ENCODE data around the gene OR2T10. TPM values are rescaled to one million over a fixed set of nuclear protein-coding genes. Genes with fewer than 3 reads are reported as not detected.
A peak's percentile ranks its signal among the peaks of the same experiment; 100 is the strongest.
"Not testable (repeated sequence)": the region's sequence is repeated elsewhere in the genome, so short reads cannot be mapped to it uniquely, and the experiment has no call there.

OR2T10 gene
- not detected for total RNA-seq

GRCh38 chr1:248597589-248597988, at the start of gene OR2T10:
Gene OR2T10, minus strand, starts transcription at chr1:248597700. Its CDS starts 3,932 bp downstream, at chr1:248593768.
- no peak for ATAC-seq
- intact Hi-C loops (cut with DNase I), result no loop called here

DNA sequence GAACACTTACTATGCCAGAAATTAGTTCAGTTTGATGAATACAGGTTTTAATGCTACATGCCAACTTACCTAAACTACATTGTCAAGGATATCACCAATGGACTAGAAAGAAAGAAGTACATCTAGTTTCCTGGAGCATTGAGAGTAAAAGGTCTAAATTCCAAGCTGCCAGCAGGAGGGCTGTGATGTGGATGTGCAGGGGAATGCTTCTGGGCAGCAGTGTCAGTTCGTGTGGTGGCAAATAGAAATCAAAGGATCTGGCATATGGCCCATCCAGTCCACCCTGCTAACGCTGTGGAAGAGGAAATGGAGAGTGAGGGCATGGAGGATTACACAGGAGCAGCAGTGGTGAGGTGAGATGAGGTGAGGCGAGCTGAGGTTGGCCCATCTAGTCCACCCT, 47.7 kb upstream of the OR2T10 start, which contains the start of gene OR2T35:
OR2T35 (minus strand) TSS at position 101 of the 400 bp plus-strand sequence. CDS start 6,020 bp downstream, outside the sequence.
- ATAC-seq; intact Hi-C loops (cut with DNase I); DNase-seq (ENCODE audit: low spot score): not testable (repeated sequence)

More at GRCh38 chr1:248597589-248597988, at the start of gene OR2T10:
- no peak for DNase-seq (ENCODE audit: low spot score)

DNA sequence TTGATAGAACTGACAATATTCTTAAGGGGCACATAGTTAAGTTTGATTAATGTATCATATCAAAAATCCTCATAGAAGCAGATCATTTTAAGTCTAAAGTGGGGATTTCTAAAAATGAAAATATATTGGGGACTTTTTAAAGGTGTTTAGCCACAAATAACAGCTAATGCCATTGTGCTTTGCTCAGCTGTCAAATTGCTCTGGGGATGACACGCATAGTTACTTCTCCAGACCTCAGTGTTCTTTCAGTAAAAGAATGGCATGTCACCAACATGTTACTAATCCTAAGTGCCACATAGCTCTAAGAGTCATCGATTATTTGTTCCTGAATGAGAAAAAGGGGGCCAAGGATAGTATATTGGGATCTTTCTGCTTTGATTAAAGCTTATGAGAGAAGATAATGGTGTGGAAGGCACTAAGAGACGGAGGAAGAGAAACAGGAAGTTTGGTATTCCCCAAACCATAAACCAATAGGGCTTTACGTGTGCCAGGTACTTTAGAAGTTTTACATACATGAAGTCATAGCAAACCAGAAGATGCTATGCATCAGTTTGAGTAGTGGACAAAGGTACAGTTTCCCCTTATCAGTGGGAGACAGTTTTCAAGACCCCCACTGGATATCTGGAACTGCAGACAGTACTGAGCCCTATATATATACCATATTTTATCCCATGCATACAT, 45.6 kb upstream of the OR2T10 start:
- ATAC-seq; intact Hi-C loops (cut with DNase I); DNase-seq (ENCODE audit: low spot score): not testable (repeated sequence)

- DNase-seq (ENCODE audit: low spot score); intact Hi-C loops (cut with DNase I); ATAC-seq: not testable (repeated sequence)
Measured at GRCh38 chr1:248641583-248641982, 44.1 kb upstream of the OR2T10 start.

DNA sequence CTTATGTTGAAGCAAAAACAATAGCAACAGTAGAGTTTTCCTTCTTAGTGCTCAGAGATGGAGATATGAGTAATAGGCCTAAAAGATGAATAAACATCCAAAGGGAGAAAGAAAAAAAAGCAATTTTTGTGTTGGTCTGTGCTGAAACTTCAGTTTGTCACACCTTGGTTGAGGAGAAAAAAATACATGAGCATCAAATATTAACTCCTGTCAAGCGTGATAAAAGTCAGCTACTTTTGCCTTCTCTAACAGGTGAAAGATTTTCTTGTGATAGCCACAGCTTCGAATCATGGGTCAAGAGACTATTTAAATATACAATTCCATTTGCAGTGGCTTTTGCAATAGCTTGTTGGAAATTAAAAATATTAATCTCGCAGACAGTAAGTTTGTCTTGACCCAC, 43.4 kb upstream of the OR2T10 start:
- intact Hi-C loops (cut with DNase I); DNase-seq (ENCODE audit: low spot score); ATAC-seq: not testable (repeated sequence)

GRCh38 chr1:248639652-248640051, 42.2 kb upstream of the OR2T10 start:
- ATAC-seq; DNase-seq (ENCODE audit: low spot score); intact Hi-C loops (cut with DNase I): not testable (repeated sequence)

- ATAC-seq, result not testable (repeated sequence)
Measured at GRCh38 chr1:248636612-248637011, 39.1 kb upstream of the OR2T10 start.

DNA sequence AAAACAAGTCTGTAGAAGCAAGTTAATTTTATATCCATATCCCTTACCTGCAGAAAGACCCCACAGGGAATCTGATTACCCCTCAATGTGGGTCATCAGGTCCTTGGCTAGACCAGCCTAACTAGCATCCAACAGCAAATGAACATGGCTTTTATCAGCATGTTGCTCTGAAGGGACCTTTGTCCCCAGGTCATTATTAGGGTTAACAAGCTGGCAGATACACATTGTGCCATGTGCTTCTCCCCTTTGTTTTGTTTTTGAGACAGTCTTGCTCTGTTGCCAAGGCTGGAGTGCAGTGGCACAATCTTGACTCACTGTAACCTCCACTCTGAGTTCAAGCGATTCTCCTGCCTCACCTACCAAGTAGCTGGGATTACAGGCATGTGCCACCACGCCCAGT, 37.5 kb upstream of the OR2T10 start, which contains the start of gene OR2T11:
OR2T11 (minus strand) TSS at position 101 of the 400 bp plus-strand sequence. CDS start 7,963 bp downstream, outside the sequence.
- ATAC-seq; intact Hi-C loops (cut with DNase I); DNase-seq (ENCODE audit: low spot score): not testable (repeated sequence)

More at GRCh38 chr1:248636612-248637011, 39.1 kb upstream of the OR2T10 start:
- intact Hi-C loops (cut with DNase I); DNase-seq (ENCODE audit: low spot score): not testable (repeated sequence)

DNA sequence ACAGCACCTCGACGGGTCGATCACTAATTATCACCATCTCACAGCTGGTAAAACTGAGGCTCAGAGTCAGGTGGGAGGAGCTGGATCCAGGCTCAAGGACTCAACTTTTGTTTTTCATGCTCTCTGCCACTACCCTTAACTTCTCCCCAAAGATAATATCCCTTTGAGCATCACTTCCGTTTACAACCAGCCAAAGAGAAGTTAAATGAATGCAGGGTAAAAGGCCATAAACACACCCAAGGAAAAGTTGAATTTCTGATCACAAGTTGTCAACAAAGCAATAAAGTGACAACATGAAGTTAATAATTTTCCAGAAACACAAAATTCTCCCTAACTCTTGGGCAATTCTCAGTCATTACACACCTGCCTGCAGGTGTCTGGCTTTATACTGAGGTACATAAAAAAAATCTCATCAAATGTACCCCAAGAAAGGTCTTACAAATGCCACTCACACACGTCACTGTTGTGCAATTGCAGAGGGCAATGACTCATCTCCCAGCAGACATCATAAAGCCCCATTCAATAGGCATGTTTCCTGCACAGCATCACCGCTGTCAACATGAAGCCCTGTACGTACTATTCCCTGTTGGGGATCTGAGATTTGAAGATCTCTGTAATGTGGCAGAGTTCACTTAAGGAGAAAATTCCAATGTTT, 34.0 kb upstream of the OR2T10 start:
- DNase-seq (ENCODE audit: low spot score) (no peak), ATAC-seq (no peak)
- intact Hi-C loops (cut with DNase I), result no loop called here

DNA sequence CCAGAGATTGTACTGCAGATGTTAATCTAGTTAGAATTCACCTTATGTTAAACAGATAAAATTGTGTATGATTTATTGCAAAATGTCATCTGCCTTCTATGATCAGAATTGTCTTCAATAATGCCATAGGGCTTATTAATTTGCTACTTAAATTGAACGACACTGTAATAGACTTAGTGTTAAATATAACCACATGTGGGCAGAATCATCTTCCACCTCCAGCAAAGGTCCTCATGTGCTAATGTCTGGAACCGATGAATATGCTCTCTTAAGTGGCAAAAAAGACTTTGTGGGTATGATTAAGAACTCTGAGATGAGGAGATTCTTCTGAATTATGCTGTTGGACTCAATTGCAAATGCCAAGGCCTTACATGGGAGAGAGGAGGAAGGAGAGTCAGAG, 33.1 kb upstream of the OR2T10 start:
- DNase-seq (ENCODE audit: low spot score) (no peak), ATAC-seq (no peak)
- intact Hi-C loops (cut with DNase I), result no loop called here

- no peak for DNase-seq (ENCODE audit: low spot score)
- intact Hi-C loops (cut with DNase I), result no loop called here
Measured at GRCh38 chr1:248627971-248628844, 30.7 kb upstream of the OR2T10 start.

DNA sequence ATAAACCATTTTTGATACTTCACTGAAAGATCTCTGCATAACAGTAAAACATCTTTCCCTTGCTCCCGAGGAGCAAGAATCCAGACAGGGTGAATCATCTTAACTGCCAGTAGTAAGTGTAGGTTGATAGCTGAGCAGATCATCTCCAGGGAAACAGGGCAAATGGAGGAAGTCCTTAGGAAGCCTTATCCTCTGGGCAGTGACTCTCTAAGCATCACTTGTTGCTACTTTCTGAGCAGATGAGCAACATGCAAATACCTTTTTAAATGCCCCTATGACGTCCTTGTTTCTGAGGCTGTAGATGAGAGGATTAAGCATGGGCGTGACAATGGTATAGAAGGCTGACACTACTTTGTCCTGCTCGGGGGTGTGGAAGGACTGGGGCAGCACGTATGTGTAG, 28.5 kb upstream of the OR2T10 start:
- no peak for ATAC-seq
- no peak for DNase-seq (ENCODE audit: low spot score)
- intact Hi-C loops (cut with DNase I), result no loop called here

More at GRCh38 chr1:248627971-248628844, 30.7 kb upstream of the OR2T10 start:
- ATAC-seq, result no peak

DNA sequence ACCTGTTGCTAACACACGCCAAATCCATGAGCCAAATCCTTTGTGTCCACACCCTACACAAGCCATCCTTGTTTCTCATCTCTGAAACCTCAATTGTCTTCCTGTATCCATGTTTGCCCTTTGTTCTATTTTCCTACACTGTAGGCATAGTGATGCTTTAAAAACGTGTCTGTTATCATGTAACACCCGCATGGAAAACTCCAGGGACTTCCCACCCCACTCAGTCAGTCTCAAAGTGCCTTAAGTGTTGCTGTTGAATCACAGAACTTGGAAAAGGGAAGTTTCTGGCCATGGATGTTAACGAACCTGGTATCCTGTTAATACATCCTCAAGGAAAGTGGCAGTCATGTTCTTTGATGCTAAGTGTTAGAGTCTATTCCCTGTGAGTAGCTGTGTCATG, 27.7 kb upstream of the OR2T10 start:
- no peak for ATAC-seq
- intact Hi-C loops (cut with DNase I), result no loop called here
- no peak for DNase-seq (ENCODE audit: low spot score)

DNA sequence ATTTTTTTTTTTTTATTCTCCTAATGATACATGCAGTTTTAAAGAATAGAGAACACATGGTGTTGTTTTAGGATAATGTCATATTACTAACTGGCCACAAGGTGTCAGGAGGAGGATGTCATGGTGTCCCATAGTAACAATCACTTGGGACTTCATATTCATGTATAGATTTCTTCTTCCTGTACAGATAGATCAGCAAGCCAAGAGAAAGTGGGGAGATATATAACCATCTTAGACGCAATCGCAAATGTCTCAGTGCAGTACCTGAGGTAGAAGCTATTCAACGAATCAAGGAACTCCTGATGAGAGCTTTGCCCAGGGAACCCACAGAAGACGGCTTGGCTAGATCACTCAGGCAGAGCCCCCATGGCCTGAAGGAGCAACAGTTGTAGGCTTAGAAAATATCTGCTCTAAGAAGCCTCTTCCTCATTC, 25.1 kb upstream of the OR2T10 start:
- intact Hi-C loops (cut with DNase I), result no loop called here
- DNase-seq (ENCODE audit: low spot score) (no peak), ATAC-seq (no peak)

DNA sequence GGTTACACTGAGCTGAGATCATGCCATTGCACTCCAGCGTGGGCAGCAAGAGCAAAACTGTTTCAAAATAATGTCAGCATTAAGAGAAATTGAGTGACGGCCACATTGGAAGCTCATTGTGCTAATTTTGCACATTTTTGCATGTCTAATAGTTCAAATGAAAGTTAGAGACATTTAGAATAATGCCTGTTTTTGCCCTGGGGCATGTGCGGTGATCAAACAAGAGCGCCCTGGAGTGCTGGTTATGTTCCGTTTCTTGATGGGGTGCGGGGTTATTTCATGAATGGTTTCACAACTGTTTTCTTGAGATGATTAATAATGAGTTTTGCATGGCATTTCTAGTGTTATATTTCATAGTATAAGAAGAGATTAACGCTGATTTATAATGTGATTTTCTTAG, 24.3 kb upstream of the OR2T10 start:
- no peak for DNase-seq (ENCODE audit: low spot score)
- no peak for ATAC-seq
- intact Hi-C loops (cut with DNase I), result no loop called here

GRCh38 chr1:248618878-248619277, 21.4 kb upstream of the OR2T10 start:
- DNase-seq (ENCODE audit: low spot score), result peak; percentile 72
- intact Hi-C loops (cut with DNase I), result no loop called here

DNA sequence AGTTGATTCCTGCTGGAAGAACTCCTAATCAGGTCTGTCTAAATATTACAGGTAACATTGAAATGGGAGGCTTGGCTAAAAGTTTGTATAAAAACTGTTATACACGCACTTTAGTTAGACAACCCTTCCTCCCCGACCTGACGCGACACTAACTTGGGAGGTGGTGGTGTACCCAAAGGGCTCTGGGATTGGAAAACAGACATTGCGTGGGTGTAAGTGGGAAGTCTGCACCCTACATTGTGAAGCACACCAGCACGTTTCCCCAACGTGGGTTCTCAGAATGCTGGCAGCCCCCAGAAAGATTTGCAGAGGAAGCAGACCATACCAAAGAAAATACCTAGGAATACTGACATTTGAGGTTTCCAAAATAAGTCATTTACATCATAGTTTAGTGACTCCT, 20.6 kb upstream of the OR2T10 start:
- ATAC-seq (no peak), DNase-seq (ENCODE audit: low spot score) (no peak)
- intact Hi-C loops (cut with DNase I), result no loop called here

More at GRCh38 chr1:248618878-248619277, 21.4 kb upstream of the OR2T10 start:
- ATAC-seq, result no peak

GRCh38 chr1:248613742-248614141, 16.2 kb upstream of the OR2T10 start:
- intact Hi-C loops (cut with DNase I), result no loop called here
- no peak for ATAC-seq
- no peak for DNase-seq (ENCODE audit: low spot score)

- ATAC-seq, result no peak
- DNase-seq (ENCODE audit: low spot score), result no peak
- intact Hi-C loops (cut with DNase I), result no loop called here
Measured at GRCh38 chr1:248611883-248612414, 14.4 kb upstream of the OR2T10 start.

Data from sciatic nerve (tissue), 2 donors.